CD14-positive monocyte (primary cell): Measurements from ENCODE around the gene PSEN2. TPM values are rescaled to one million over a fixed set of nuclear protein-coding genes. Genes with fewer than 3 reads are reported as not detected.
A peak's percentile ranks its signal among the peaks of the same experiment; 100 is the strongest.
"Not testable (repeated sequence)": the region's sequence is repeated elsewhere in the genome, so short reads cannot be mapped to it uniquely, and the experiment has no call there.

Experiments used
- DNase-seq, 3 donors: peaks; one replicate each; pipeline ENCODE4 v3.0.0-alpha.2; 2011 to 2022
- H2AFZ ChIP-seq: 2 replicates; pipeline ENCODE4 v1.6.0; 2012; ENCODE audit warnings: mild to moderate bottlenecking, low read depth, low read length, inconsistent platforms; ENCODE audit not compliant: insufficient read depth, poor library complexity, severe bottlenecking
- H3K27ac ChIP-seq, 2 donors: 1 replicate in 1 of 2; 2 replicates in 1 of 2; pipeline ENCODE4 v1.5.1; 2012 to 2013; ENCODE audit warnings: low read length in 2 of 2, control low read depth in 1 of 2, inconsistent platforms in 1 of 2, low read depth in 1 of 2, mild to moderate bottlenecking in 1 of 2
- H3K27me3 ChIP-seq, 2 donors: one replicate each; pipeline versions ENCODE4 v1.6.0 to v1.6.1; 2011 to 2013; ENCODE audit warnings: low read length in 2 of 2; ENCODE audit not compliant: control insufficient read depth in 2 of 2, insufficient read depth in 2 of 2
- H3K36me3 ChIP-seq, 2 donors: replicated peaks in 1 of 2; 1 replicate in 1 of 2; 2 replicates in 1 of 2; pipeline versions ENCODE4 v1.5.1 to v1.6.1; 2012 to 2013; ENCODE audit warnings: low read length in 2 of 2, control low read depth in 1 of 2, inconsistent platforms in 1 of 2, mild to moderate bottlenecking in 1 of 2; ENCODE audit not compliant: insufficient read depth in 2 of 2, control insufficient read depth in 1 of 2
- H3K4me1 ChIP-seq, 2 donors: 1 replicate in 1 of 2; 2 replicates in 1 of 2; pipeline versions ENCODE4 v1.5.1 to v1.6.1; 2012 to 2013; ENCODE audit warnings: low read length in 2 of 2, control low read depth in 1 of 2, inconsistent platforms in 1 of 2, mild to moderate bottlenecking in 1 of 2, moderate library complexity in 1 of 2; ENCODE audit not compliant: insufficient read depth in 2 of 2, control insufficient read depth in 1 of 2
- H3K4me2 ChIP-seq: replicated peaks from 2 replicates; pipeline ENCODE3; 2012; ENCODE audit warnings: low read length, moderate library complexity, mild to moderate bottlenecking; ENCODE audit not compliant: poor library complexity, severe bottlenecking; ENCODE audit errors: extremely low read depth
- H3K4me3 ChIP-seq, 3 experiments: fragments of 200-600 bp in 1 of 3; sonication (generic) in 1 of 3; replicated peaks in 1 of 3; 1 replicate in 2 of 3; 2 replicates in 1 of 3; pipeline ENCODE4 v1.5.1; 2011 to 2013; ENCODE audit warnings: low read length in 3 of 3, mild to moderate bottlenecking in 3 of 3, control low read depth in 2 of 3, low read depth in 2 of 3, inconsistent platforms in 1 of 3, moderate library complexity in 1 of 3
- H3K79me2 ChIP-seq: 2 replicates; pipeline ENCODE4 v1.6.0; 2012; ENCODE audit warnings: mild to moderate bottlenecking, control low read depth, inconsistent platforms, low read length, moderate library complexity; ENCODE audit not compliant: insufficient read depth
- H3K9ac ChIP-seq: 2 replicates; pipeline ENCODE4 v1.6.0; 2017; ENCODE audit warnings: low read length, mild to moderate bottlenecking; ENCODE audit not compliant: insufficient read depth, poor library complexity, severe bottlenecking
- H3K9me3 ChIP-seq, 2 donors: replicated peaks in 1 of 2; 1 replicate in 1 of 2; 2 replicates in 1 of 2; pipeline versions ENCODE4 v1.5.1 to v1.6.1; 2012 to 2013; ENCODE audit warnings: low read length in 2 of 2, control low read depth in 1 of 2; ENCODE audit not compliant: control insufficient read depth in 1 of 2, insufficient read depth in 1 of 2
- H4K20me1 ChIP-seq: 2 replicates; pipeline ENCODE4 v1.6.0; 2012; ENCODE audit warnings: mild to moderate bottlenecking, low read length, control low read depth, moderate library complexity; ENCODE audit not compliant: insufficient read depth
- H3K27ac Mint-ChIP-seq, 7 donors: one replicate each; pipeline ENCODE4 v1.8.0; 2020; ENCODE audit warnings: mild to moderate bottlenecking in 7 of 7, mixed read lengths in 7 of 7, moderate library complexity in 6 of 7, inconsistent platforms in 2 of 7
- H3K27me3 Mint-ChIP-seq, 3 donors: one replicate each; pipeline ENCODE4 v1.8.0; 2021 to 2022; ENCODE audit warnings: low read depth in 3 of 3, mild to moderate bottlenecking in 3 of 3, mixed read lengths in 3 of 3, moderate library complexity in 3 of 3, inconsistent platforms in 1 of 3
- H3K36me3 Mint-ChIP-seq, 2 donors: one replicate each; pipeline ENCODE4 v1.8.0; 2020; ENCODE audit warnings: mixed read lengths in 2 of 2, inconsistent platforms in 1 of 2, mild to moderate bottlenecking in 1 of 2
- H3K4me1 Mint-ChIP-seq: one replicate; pipeline ENCODE4 v1.8.0; 2020; ENCODE audit warnings: mild to moderate bottlenecking, mixed read lengths
- H3K4me3 Mint-ChIP-seq, 2 donors: one replicate each; pipeline ENCODE4 v1.8.0; 2020; ENCODE audit warnings: mild to moderate bottlenecking in 2 of 2, mixed read lengths in 2 of 2, moderate library complexity in 1 of 2
- H3K9me3 Mint-ChIP-seq, 7 donors: one replicate each; pipeline ENCODE4 v1.8.0; 2020 to 2022; ENCODE audit warnings: mixed read lengths in 7 of 7, mild to moderate bottlenecking in 6 of 7, moderate library complexity in 6 of 7, inconsistent platforms in 2 of 7
- CTCF ChIP-seq: fragments of 200-600 bp; IDR thresholded peaks from one replicate; pipeline ENCODE4 v1.8.0; 2022; ENCODE audit warnings: antibody characterized with exemption, mild to moderate bottlenecking
- WGBS: methylation state at CpG from one replicate; pipeline ENCODE4 v1.1.5; 2013; ENCODE audit warnings: missing lambda C conversion rate; ENCODE audit not compliant: insufficient coverage; 5-methylcytosine and 5-hydroxymethylcytosine counted together
- intact Hi-C, 2 donors: fragments of 100-400 bp; cut with micrococcal nuclease; formaldehyde crosslinking; loops; one replicate each; pipeline versions ENCODE4 v1.15.0 to v1.15.1; 2023
- polyA plus RNA-seq, 3 donors: library from polyadenylated mRNA; depleted of rRNA in 1 of 3; unstranded in 2 of 3; stranded (reverse) in 1 of 3; fragments of 300-500 nt in 2 of 3; fragments of >200 nt in 1 of 3; fragmentation: Illumina TruSeq in 2 of 3; gene quantifications; 1 replicate in 2 of 3; 2 replicates in 1 of 3; pipeline ENCODE4 v1.2.3, GENCODE V29; 2012 to 2021

Gene PSEN2
- polyA plus RNA-seq, 3 donors: 8.9 to 11.8 (median 11.4) TPM

- Histone ChIP-seq H3K4me3 (no peak overlapping the region), H3K9ac (no peak overlapping the region), H2AFZ (no peak overlapping the region), H3K4me2 (no peak overlapping the region), H3K36me3 (no peaks in the 10 kb centered on the region), H4K20me1 (no peaks in the 10 kb centered on the region), H3K27me3 (no peaks in the 10 kb centered on the region), H3K9me3 (no peaks in the 10 kb centered on the region), H3K27ac (no peak overlapping the region), H3K4me1 (no peaks in the 10 kb centered on the region), H3K79me2 (no peaks in the 10 kb centered on the region)
- intact Hi-C loops: no loop called here
- no peak for DNase-seq
- no peak overlapping the region for H3K4me3 Mint-ChIP-seq
- H3K9me3 Mint-ChIP-seq: peaks cover 0 to 6% (median 0%) of the 10 kb centered on the region in 7 donors
- H3K36me3 Mint-ChIP-seq: no peaks in the 10 kb centered on the region
- no peak for TF ChIP-seq CTCF
- H3K27ac Mint-ChIP-seq: peak overlapping the region in 1 of 7 donors; percentile 33
- H3K4me1 Mint-ChIP-seq: peaks cover 2% of the 10 kb centered on the region
- H3K27me3 Mint-ChIP-seq: peaks cover 0 to 2% (median 0%) of the 10 kb centered on the region in 3 donors
Observed at GRCh38 chr1:226845624-226846023, 24.8 kb upstream of the PSEN2 start.

- no peak for DNase-seq
- no peak overlapping the region for H3K9ac ChIP-seq
- H3K36me3 Mint-ChIP-seq: no peaks in the 10 kb centered on the region
- H3K9me3 ChIP-seq: no peaks in the 10 kb centered on the region
- no peak overlapping the region for H2AFZ ChIP-seq
- peaks cover 0 to 2% (median 0%) of the 10 kb centered on the region in 3 donors for H3K27me3 Mint-ChIP-seq
- H3K27ac ChIP-seq: no peak overlapping the region
- H3K27me3 ChIP-seq: no peaks in the 10 kb centered on the region
- intact Hi-C loops: no loop called here
- no peaks in the 10 kb centered on the region for H3K4me1 ChIP-seq
- no peaks in the 10 kb centered on the region for H3K79me2 ChIP-seq
- H3K9me3 Mint-ChIP-seq: peaks cover 0 to 6% (median 0%) of the 10 kb centered on the region in 7 donors
- WGBS: no CpG with 5 or more reads among the region's 1 CpG
- H3K36me3 ChIP-seq: no peaks in the 10 kb centered on the region
- H3K4me2 ChIP-seq: no peak overlapping the region
- H3K4me3 ChIP-seq: no peak overlapping the region
- H3K4me3 Mint-ChIP-seq: no peak overlapping the region
- H4K20me1 ChIP-seq: no peaks in the 10 kb centered on the region
- H3K4me1 Mint-ChIP-seq: peaks cover 2% of the 10 kb centered on the region
- no peak for TF ChIP-seq CTCF
- no peak overlapping the region for H3K27ac Mint-ChIP-seq
Observed at GRCh38 chr1:226846786-226847185, 23.6 kb upstream of the PSEN2 start.

GRCh38 chr1:226854548-226854947, 15.9 kb upstream of the PSEN2 start:
- H3K9ac ChIP-seq, H3K4me1 Mint-ChIP-seq, H3K9me3 ChIP-seq, H4K20me1 ChIP-seq, H3K27me3 ChIP-seq, H3K27ac ChIP-seq, H3K36me3 ChIP-seq, H2AFZ ChIP-seq, H3K79me2 ChIP-seq, H3K4me1 ChIP-seq, DNase-seq, H3K4me3 ChIP-seq, H3K36me3 Mint-ChIP-seq, H3K4me2 ChIP-seq, H3K27ac Mint-ChIP-seq, H3K9me3 Mint-ChIP-seq, intact Hi-C loops, H3K4me3 Mint-ChIP-seq, H3K27me3 Mint-ChIP-seq: not testable (repeated sequence)
- WGBS: no CpG with 5 or more reads among the region's 1 CpG
